Measurements from ENCODE around the gene NR0B1.

NR0B1 gene

DNA sequence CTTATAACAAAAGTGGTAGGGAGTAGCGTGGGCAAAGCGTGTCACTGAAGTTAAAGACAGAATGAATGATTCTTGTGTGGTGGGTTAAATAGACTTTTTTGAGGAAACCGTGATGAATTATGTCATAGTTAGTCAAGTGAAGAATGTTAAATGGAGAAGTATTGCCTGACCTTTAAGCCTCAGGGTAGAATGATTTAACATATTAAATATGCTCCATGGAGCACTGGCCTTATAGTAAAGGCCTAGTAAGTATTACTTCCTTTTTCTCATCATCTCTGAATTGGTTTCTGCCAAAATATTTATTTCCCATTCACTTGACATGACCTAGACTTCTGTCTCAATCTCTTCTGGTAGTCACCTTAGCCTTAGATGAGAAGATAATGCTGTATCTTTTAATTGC, 38.6 kb downstream of the NR0B1 start:
- DNase-seq (ENCODE audit: low read depth) = no peak

DNA sequence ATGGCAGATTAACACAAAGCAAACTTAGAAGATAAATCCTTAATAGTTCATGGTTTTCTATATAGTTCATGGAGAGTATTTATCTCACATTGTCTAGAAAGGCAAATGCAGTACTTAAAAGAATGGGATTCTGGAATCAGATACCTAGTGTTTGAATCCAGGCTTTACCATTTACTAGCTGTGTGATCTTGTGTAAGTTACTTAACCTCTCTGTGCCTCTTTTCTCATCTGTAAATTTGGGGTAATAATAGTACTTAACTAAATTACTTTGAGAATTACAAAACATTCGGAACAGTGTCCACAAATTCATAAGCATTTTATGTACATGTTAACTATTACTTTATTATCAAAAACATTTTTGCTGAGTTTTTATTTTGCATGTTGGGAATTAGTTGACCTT, 46.4 kb downstream of the NR0B1 start:
- DNase-seq (ENCODE audit: low read depth) = no peak

DNA sequence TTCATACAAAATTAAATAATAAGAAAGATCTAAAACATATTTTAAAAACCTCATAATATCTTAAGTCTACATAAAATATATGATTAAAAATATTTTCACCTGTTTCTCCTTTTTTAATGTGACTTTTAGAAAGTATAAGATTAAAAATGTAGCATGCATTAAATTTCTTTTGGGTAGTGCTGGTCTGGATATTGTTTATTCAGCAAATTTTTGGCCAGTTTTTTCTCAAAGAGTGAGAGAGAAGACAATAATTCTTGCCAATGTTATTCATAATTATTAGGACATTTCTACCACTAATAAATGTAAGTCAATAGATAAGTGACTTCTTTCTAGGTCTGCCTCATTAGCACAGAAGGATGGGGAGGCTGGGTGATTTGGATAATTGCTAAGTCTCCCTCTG, 48.2 kb downstream of the NR0B1 start:
- no peak for DNase-seq (ENCODE audit: low read depth)

DNA sequence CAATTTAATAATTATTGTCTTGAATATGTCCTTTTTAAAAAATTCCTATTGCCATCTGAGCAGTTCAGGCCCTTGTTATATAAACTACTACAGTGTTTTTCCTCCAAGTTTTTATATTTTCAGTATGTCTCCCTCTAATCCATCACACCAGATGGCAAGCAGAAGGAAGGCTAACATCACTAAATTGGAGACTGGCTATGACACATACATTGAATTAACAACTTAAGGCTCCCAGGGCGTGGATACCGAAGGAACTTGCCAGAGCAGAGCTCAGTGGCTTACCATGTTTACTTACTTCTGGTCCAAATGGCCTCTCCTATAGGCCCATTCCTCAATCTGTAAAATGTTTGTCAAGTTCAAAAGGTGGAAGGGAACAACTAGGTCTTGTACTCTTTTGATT, 49.3 kb downstream of the NR0B1 start:
- DNase-seq (ENCODE audit: low read depth) = no peak

Measured in T-helper 22 cell (primary cell).